GM18505 (cell line): ENCODE measurements around the gene NCOA7.

ENCODE experiments used
- ATAC-seq: cut with Tn5 transposase; IDR thresholded peaks from one replicate; pipeline ENCODE4 v1.9.1; 2021; ENCODE audit not compliant: unreplicated experiment
- POLR2A ChIP-seq: IDR thresholded peaks from 4 replicates; pipeline ENCODE4 v1.6.1; 2011; ENCODE audit warnings: borderline replicate concordance; ENCODE audit not compliant: insufficient read depth, insufficient read length; ENCODE audit errors: extremely low read depth

Gene NCOA7

GRCh38 chr6:125807293-125807692 is 16.5 kb downstream of the NCOA7 start:
- TF ChIP-seq POLR2A, result no peak
- peak; percentile 37 for ATAC-seq

DNA sequence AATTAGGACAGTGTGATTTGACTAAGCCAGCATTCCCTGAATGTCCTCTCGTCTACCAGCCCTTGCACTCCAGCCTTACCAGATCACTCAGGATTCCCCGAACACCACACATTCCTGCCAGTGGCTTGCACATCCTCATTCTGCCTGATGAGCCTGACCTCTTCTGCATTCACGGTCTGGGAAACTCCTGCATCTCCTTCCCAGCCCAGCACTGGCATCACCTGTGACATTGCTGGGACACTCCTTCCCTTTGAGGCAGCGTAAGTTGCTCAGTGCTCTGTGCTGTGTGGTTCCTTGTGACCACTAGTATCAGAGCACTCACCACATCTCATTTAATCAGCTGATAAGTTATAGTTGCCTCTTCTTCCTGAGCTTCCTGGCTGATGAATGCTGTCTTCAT is 17.3 kb downstream of the NCOA7 start:
- ATAC-seq, result no peak
- no peak for TF ChIP-seq POLR2A

DNA sequence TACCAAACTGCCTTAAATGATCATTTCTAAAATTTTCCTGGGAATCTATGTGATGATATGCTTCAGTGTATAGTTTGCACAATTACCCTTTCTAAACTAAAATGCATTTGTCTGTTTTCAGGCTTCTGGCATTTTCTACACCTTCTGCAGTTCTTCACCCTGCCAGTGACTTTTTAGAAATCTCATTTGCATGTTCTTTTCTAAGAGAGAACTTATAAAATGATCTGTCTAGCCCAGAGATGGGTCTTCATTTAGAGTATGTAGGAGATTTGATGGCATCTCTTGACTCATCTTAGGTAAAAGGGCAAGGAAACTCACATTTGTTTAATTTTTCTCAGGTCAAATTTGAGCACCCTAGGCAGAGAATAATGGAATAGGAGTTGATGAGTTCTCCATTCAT is 17.8 kb downstream of the NCOA7 start:
- no peak for ATAC-seq
- TF ChIP-seq POLR2A, result no peak

DNA sequence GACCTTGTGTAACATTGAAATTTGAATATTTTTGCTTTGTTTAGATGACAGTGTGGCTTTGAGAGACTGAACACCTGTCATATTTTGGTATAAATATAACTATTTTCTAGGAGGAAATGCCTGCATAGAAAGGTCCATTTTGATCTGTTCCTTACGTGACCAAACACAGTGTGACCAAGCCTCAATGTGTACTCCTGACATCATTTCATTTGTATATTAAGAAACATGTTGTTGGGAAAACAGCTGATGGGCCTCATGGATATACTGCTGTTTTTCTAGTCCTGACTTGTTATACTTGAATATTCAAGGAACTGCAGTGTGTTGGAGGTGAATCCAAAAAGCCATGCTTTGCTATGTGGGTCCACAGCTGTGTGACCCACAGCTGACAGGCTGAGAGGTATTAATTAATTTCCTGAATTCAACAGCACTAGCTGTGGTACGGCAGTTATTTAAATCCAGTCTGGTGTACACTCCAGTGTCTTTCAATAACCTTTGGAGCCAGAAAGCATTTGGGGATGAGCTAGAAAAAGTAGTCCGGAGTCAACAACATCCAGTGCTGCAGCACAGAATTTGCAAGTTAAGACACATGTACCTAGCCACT is 18.9 kb downstream of the NCOA7 start:
- no peak for ATAC-seq
- no peak for TF ChIP-seq POLR2A

GRCh38 chr6:125810445-125810844 is 19.7 kb downstream of the NCOA7 start:
- no peak for ATAC-seq
- no peak for TF ChIP-seq POLR2A

- TF ChIP-seq POLR2A, result no peak
- ATAC-seq, result no peak
These were observed 20.5 kb downstream of the NCOA7 start for GRCh38 chr6:125811259-125811658.

GRCh38 chr6:125812394-125813292 is 21.9 kb downstream of the NCOA7 start:
- no peak for ATAC-seq
- no peak for TF ChIP-seq POLR2A

GRCh38 chr6:125814481-125814880 is 23.7 kb downstream of the NCOA7 start:
- no peak for TF ChIP-seq POLR2A
- no peak for ATAC-seq

DNA sequence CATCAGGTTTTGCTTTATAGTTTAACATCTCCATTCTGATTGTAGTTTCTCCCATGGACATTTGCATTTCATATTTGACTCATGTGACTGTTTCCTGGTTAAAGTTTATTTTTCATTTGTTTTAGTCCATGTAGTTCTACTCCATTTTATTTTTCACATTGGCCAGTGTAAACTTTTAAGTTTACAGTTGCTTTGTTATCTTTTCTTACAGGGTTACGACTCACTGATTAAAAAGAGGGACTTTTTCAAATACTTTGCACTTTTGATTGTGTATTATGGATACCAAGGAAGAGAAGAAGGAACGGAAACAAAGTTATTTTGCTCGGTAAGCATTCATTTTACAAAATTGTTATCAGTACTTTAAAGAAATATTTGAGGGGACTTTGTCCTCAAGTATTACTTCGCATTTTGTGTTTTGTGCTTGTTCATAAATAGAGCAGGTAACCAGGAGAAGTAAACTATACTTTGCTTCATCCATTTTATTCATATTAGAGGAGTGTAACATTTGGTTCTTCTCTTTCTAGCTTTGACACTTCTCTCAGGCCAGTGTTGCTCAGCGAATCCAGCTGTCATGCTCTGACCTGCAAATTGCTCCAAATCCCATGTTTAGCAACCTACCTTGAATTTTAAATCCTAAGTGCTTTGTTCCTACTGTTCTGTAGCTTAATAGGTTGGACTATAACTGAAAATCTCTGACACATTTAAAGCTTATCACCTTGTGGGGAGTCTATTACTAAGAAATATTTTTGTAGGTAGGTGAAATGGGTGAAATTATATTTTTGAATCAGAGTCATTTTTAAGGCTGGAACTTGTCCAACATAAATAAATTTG is 24.5 kb downstream of the NCOA7 start:
- TF ChIP-seq POLR2A, result no peak

DNA sequence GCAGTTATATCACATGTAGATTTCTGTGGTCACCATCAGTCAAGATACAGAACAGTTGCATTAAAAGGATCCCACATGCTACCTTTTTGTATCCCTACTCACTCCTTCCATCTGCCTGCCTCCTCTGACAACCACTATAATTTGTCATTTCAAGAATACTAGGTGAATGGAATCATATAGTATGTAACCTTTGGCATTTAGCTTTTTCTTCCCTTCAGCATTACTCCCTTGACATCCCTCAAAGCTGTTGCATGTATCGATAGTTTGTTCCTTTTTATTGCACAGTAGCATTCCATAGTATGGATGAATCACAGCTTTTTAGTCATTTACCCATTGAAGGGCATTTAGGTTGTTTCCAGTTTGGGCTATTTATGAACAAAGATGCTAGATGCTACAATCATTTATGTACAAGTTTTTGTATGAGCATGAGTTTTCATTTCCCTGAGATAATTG is 26.1 kb downstream of the NCOA7 start:
- ATAC-seq, result no peak

More for the DNA sequence above, 24.5 kb downstream of the NCOA7 start:
- ATAC-seq, result no peak

GRCh38 chr6:125818225-125818657 is 27.5 kb downstream of the NCOA7 start:
- peak; percentile 34 for ATAC-seq
- no peak for TF ChIP-seq POLR2A

More for the DNA sequence above, 26.1 kb downstream of the NCOA7 start:
- no peak for TF ChIP-seq POLR2A

DNA sequence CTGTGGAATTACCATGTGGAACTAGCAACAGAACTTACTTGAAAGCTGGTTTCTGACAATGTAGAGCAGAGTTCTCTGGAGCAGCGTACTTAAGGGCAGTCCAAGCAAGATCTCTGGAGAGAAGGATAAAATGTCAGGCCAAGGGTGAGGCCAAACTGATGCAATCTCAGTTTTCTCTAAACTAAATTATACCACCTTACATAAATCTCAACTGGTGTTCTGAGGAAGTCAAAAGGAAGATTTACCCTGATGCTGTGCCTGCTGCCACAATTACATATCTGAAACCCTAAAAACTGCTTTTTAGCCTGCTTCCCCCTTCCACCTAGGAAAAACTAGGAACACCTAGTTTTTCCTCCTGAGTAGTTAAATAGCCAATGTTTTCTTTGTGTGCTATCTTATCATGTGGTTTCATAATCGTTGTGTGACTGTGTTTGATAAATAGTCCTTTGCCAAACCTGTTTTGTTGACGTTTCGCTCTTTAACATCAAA is 28.1 kb downstream of the NCOA7 start:
- peak; percentile 7 for ATAC-seq
- no peak for TF ChIP-seq POLR2A
